ENCODE measurements around the gene FAM20C. TPM values are rescaled to one million over a fixed set of nuclear protein-coding genes. Genes with fewer than 3 reads are reported as not detected.

Gene FAM20C
- total and polyA plus RNA-seq, 2 of the 8 experiments (the other 6 are each of a cell fraction or from before 2014, with no cell fraction given), result 9.5 to 34.8 TPM

DNA sequence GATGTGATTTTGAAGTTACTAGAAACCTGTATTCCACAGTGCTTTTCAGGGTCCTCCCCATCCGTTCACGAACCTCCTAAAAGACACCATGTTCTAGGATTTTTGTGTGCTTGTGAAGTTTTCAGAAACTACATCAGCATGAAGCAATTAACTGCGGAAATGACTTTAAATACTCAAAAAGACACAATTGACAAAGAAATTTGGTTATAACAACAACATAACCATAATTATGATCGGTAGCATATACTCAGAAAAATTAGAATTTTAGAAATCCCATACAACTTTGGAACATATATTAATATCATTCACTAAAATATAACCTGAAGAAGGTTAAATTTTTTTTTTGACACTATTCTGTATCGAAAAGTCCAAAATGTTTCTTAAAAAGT lies 43.8 kb upstream of the FAM20C start:
- Histone ChIP-seq H3K27ac (ENCODE audit: low read depth, low read length) (peak overlapping the region; percentile 97; the same call in 1 of the 2 replicates), H3K9me3 (ENCODE audit: insufficient read depth in 2 of 2, low read depth in 1 of 2, low read length in 1 of 2) (no peaks in the 10 kb centered on the region), H3K79me1 (ENCODE audit: low read depth, low read length) (no peaks in the 10 kb centered on the region), H3K4ac (replicated peaks; ENCODE audit: insufficient read length, low read depth, low read length) (no peak overlapping the region), H3K36me3 (ENCODE audit: control insufficient read depth in 2 of 4, insufficient read depth in 4 of 4, low read length in 3 of 4) (peaks cover 4 to 8% (median 5%) of the 10 kb centered on the region in 4 experiments), H3K4me3 (ENCODE audit: extremely low read depth in 1 of 4, insufficient read depth in 2 of 4, low read depth in 3 of 4, low read length in 4 of 4) (peak overlapping the region; percentile 56 to 68 (median 63)), H3K14ac (ENCODE audit: insufficient read length) (no peak overlapping the region), H2BK20ac (ENCODE audit: low read length) (no peak overlapping the region), H2BK15ac (ENCODE audit: low read length) (no peak overlapping the region), H2BK12ac (ENCODE audit: low read depth, low read length) (no peak overlapping the region), H3K23me2 (ENCODE audit: low read depth, low read length) (peaks cover 1% of the 10 kb centered on the region; the same call in 1 of the 2 replicates), H3K23ac (ENCODE audit: insufficient read length) (no peak overlapping the region), H2BK5ac (ENCODE audit: low read depth, low read length) (0 out of 2 replicates have a peak overlapping the region, but pooled peaks have one; percentile 100), H4K91ac (replicated peaks; ENCODE audit: insufficient read length, low read length) (no peak overlapping the region), H2BK120ac (replicated peaks; ENCODE audit: low read depth, low read length) (no peak overlapping the region), H4K8ac (ENCODE audit: extremely low read depth, insufficient read depth, low read length) (no peak overlapping the region), H3K4me1 (replicated peaks in 1 of 4; ENCODE audit: control insufficient read depth in 3 of 4, insufficient read depth in 4 of 4, low read length in 3 of 4) (peaks cover 0 to 10% (median 7%) of the 10 kb centered on the region in 4 experiments; a peak in 5 of 7 replicates), H3K79me2 (ENCODE audit: control insufficient read depth in 1 of 2, insufficient read depth in 2 of 2, low read length in 2 of 2) (no peaks in the 10 kb centered on the region), H3K9ac (replicated peaks in 1 of 4; ENCODE audit: extremely low read depth in 1 of 4, low read depth in 3 of 4, low read length in 3 of 4) (peak overlapping the region in 3 of 4 experiments; percentile 76 to 92 (median 83); a peak in 5 of 7 replicates), H3K18ac (ENCODE audit: extremely low read depth, low read length) (no peak overlapping the region), H3K27me3 (replicated peaks in 1 of 4; ENCODE audit: control insufficient read depth in 3 of 4, extremely low read depth in 1 of 4, insufficient read depth in 3 of 4, low read length in 3 of 4) (no peaks in the 10 kb centered on the region), H4K5ac (ENCODE audit: insufficient read length, low read depth, low read length) (no peak overlapping the region), H4K20me1 (replicated peaks in 1 of 2; ENCODE audit: control insufficient read depth in 1 of 2, insufficient read depth in 2 of 2, low read length in 2 of 2) (no peaks in the 10 kb centered on the region), H2AFZ (ENCODE audit: low read length) (no peak overlapping the region), H3K4me2 (ENCODE audit: insufficient read depth in 1 of 2, low read depth in 2 of 2, low read length in 2 of 2) (peak overlapping the region; percentile 60 to 71), H2AK5ac (ENCODE audit: low read depth, low read length) (no peak overlapping the region), H3K56ac (replicated peaks; ENCODE audit: insufficient read length, low read depth, low read length) (no peak overlapping the region)
- POLR2A ChIA-PET (ENCODE audit: partially characterized antibody), result interaction anchor here (0.7 to 2.4 kb wide), 4 partner anchors 28 to 69 kb away, joined by 4 to 8 read pairs (median 6); no protein-coding TSS in a partner anchor
- CTCF ChIA-PET (ENCODE audit: partially characterized antibody), result interaction anchor here (1.3 kb wide), 1 partner anchor 19 kb away, joined by 3 read pairs; no protein-coding TSS in a partner anchor
- DNase-seq (ENCODE audit: low read depth in 1 of 2, low spot score in 2 of 2), result no peak
- TF ChIP-seq, protein P1, sequence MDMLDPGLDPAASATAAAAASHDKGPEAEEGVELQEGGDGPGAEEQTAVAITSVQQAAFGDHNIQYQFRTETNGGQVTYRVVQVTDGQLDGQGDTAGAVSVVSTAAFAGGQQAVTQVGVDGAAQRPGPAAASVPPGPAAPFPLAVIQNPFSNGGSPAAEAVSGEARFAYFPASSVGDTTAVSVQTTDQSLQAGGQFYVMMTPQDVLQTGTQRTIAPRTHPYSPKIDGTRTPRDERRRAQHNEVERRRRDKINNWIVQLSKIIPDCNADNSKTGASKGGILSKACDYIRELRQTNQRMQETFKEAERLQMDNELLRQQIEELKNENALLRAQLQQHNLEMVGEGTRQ (IDR thresholded peaks at IDR 0.05; ENCODE audit: low read length), result no peak
- TF ChIP-seq BRCA1 (IDR thresholded peaks at IDR 0.05; ENCODE audit: low read depth, low read length) (no peak), FOSL1 (IDR thresholded peaks at IDR 0.05; ENCODE audit: insufficient read depth, low read depth, low read length) (no peak), RNF2 (IDR thresholded peaks at IDR 0.05; ENCODE audit: borderline replicate concordance, low read depth, low read length, missing control alignments, poor library complexity, severe bottlenecking) (no peak), KDM4A (IDR thresholded peaks at IDR 0.05; ENCODE audit: low read depth, low read length, severe bottlenecking) (no peak), CHD2 (IDR thresholded peaks at IDR 0.05; ENCODE audit: low read length) (no peak), TEAD4 (IDR thresholded peaks at IDR 0.05; ENCODE audit: low read depth, low read length) (no peak), CTBP2 (IDR thresholded peaks at IDR 0.05; ENCODE audit: borderline replicate concordance, insufficient read depth, insufficient read length, low read length) (no peak), BACH1 (IDR thresholded peaks at IDR 0.05; ENCODE audit: low read length) (no peak), PHF8 (conservative IDR thresholded peaks at IDR 0.05; ENCODE audit: low read depth, low read length) (no peak), EP300 (IDR thresholded peaks at IDR 0.05; ENCODE audit: borderline replicate concordance in 1 of 2, low read depth in 2 of 2, low read length in 2 of 2) (no peak), JUN (IDR thresholded peaks at IDR 0.05; ENCODE audit: low read depth, low read length) (no peak)
- WGBS, 2 experiments (ENCODE audit: extremely low coverage in 1 of 2, insufficient coverage in 1 of 2, insufficient read length in 1 of 2, insufficient replicate concordance in 2 of 2, low coverage in 1 of 2, low lambda C conversion rate in 2 of 2, missing lambda C conversion rate in 1 of 2), result 72% methylated on average over 5 of the region's 5 CpGs; no CpG with 5 or more reads in 1 of the 2 experiments
- no peak for FAIRE-seq
